ENCODE results near the gene IFITM1. TPM values are rescaled to one million over a fixed set of nuclear protein-coding genes. Genes with fewer than 3 reads are reported as not detected.

IFITM1 gene
- total and polyA plus RNA-seq, 2 of the 13 experiments (the other 11 are each of a cell fraction or from before 2014, with no cell fraction given), result 0.38 to 11.1 TPM

GRCh38 chr11:284105-285020 lies 29.5 kb upstream of the IFITM1 start:
- in situ Hi-C loops (cut with HindIII; ENCODE audit: extremely low pct_ligation_motif_present, low pct_unique_long_range_greater_than_20kb), result no loop called here
- H3K4me1 ChIP-seq (ENCODE audit: insufficient read depth, low read length), result peaks cover 32% of the 10 kb centered on the region
- H3K4me3 ChIP-seq (replicated peaks in 1 of 3; ENCODE audit: insufficient read depth in 1 of 3, low read depth in 2 of 3, low read length in 3 of 3), result peak overlapping the region in 1 of 3 experiments; percentile 23; a peak in 2 of 6 replicates
- H4K20me1 ChIP-seq (ENCODE audit: insufficient read depth, low read length), result no peaks in the 10 kb centered on the region
- intact Hi-C loops (cut with micrococcal nuclease; ENCODE audit: unreplicated experiment), result no loop called here
- no peak overlapping the region for H2AFZ ChIP-seq (ENCODE audit: low read length)
- H3K79me2 ChIP-seq (ENCODE audit: insufficient read depth, low read length), result no peaks in the 10 kb centered on the region
- H3K36me3 ChIP-seq (replicated peaks in 1 of 2; ENCODE audit: control insufficient read depth in 1 of 2, insufficient read depth in 2 of 2, low read length in 2 of 2), result no peaks in the 10 kb centered on the region
- DNase-seq (ENCODE audit: low spot score) (no peak), ATAC-seq (peak; percentile 21), FAIRE-seq (no peak)
- POLR2A ChIA-PET, result no interaction called here
- BruUV-seq (replicated peaks), result no TSS peak
- H3K9me3 ChIP-seq (ENCODE audit: low read length), result no peaks in the 10 kb centered on the region
- H3K9ac ChIP-seq (ENCODE audit: insufficient read depth, low read depth, low read length), result no peak overlapping the region
- no peak overlapping the region for H3K27ac ChIP-seq (ENCODE audit: extremely low read length, insufficient read depth, low read length)
- H3K27me3 ChIP-seq (ENCODE audit: control insufficient read depth in 1 of 2, insufficient read depth in 2 of 2, low read length in 2 of 2), result peaks cover 12 to 86% of the 10 kb centered on the region in 2 experiments
- WGBS (ENCODE audit: low lambda C conversion rate), result 47% methylated on average over 5 of the region's 24 CpGs
- CTCF ChIA-PET (ENCODE audit: low intra/inter-chr PET ratio, low total read pairs), result no interaction called here
- H3K4me2 ChIP-seq (ENCODE audit: low read depth, low read length), result peak overlapping the region; percentile 32; the same call in 1 of the 2 replicates
- TF ChIP-seq RXRA (CRISPR knock-in tag; IDR thresholded peaks at IDR 0.05), result peak; percentile 26; the same call in 1 of the 2 replicates
- peak; percentile 3; the same call in 1 of the 2 replicates for TF ChIP-seq ZNF687 (CRISPR knock-in tag; IDR thresholded peaks at IDR 0.05)
- TF ChIP-seq ADNP (CRISPR knock-in tag; IDR thresholded peaks at IDR 0.05), result no peak
- no peak for TF ChIP-seq NFE2L1 (CRISPR knock-in tag; IDR thresholded peaks at IDR 0.05; ENCODE audit: borderline replicate concordance)
- TF ChIP-seq KDM2A (CRISPR knock-in tag; IDR thresholded peaks at IDR 0.05; ENCODE audit: borderline replicate concordance, low read depth), result 0 out of 2 replicates have a peak, but pooled peaks have one; percentile 26
- no peak for TF ChIP-seq SMAD3 (CRISPR knock-in tag; IDR thresholded peaks at IDR 0.05)
- TF ChIP-seq ZNF713 (CRISPR knock-in tag; IDR thresholded peaks at IDR 0.05), result no peak
- no peak for TF ChIP-seq POLR2A (IDR thresholded peaks at IDR 0.05; ENCODE audit: insufficient read depth in 1 of 2, low read depth in 2 of 2, low read length in 2 of 2)
- TF ChIP-seq ZNF768 (CRISPR knock-in tag; IDR thresholded peaks at IDR 0.05), result 0 out of 2 replicates have a peak, but pooled peaks have one; percentile 6
- no peak for TF ChIP-seq ATAD3A (CRISPR knock-in tag; IDR thresholded peaks at IDR 0.05)
- no peak for TF ChIP-seq ZSCAN31 (CRISPR knock-in tag; IDR thresholded peaks at IDR 0.05; ENCODE audit: low read depth)
